Pancreas (tissue), 10 donors: ENCODE measurements around the gene CRISPLD2. TPM values are rescaled to one million over a fixed set of nuclear protein-coding genes. Genes with fewer than 3 reads are reported as not detected.

ENCODE experiments used
- ATAC-seq, 4 donors: fragments of 200-7000 bp; cut with Tn5 transposase; one replicate each; pipeline versions ENCODE4 v1.8.0 to v1.9.1; 2020; ENCODE audit warnings: mild to moderate bottlenecking in 4 of 4, moderate library complexity in 4 of 4
- DNase-seq, 6 donors: peaks; one replicate each; pipeline ENCODE4 v3.0.0-alpha.2; 2020
- FAIRE-seq: peaks from 2 replicates; lab custom pipeline; 2012; peaks lifted over from hg19 to GRCh38; lab: Jason Lieb, UNC
- H3K27ac ChIP-seq, 4 donors: fragments of 200-600 bp; sonication (generic); 1 replicate in 3 of 4; 2 replicates in 1 of 4; pipeline versions ENCODE4 v1.5.0 to v1.8.0; 2020
- H3K27me3 ChIP-seq, 4 donors: fragments of 200-600 bp; one replicate each; pipeline ENCODE4 v1.8.0; 2021
- H3K36me3 ChIP-seq, 3 donors: fragments of 200-600 bp; sonication (generic) in 1 of 3; one replicate each; pipeline versions ENCODE4 v1.5.0 to v1.8.0; 2020 to 2021
- H3K4me1 ChIP-seq, 3 donors: fragments of 200-600 bp; one replicate each; pipeline ENCODE4 v1.8.0; 2021
- H3K4me3 ChIP-seq, 4 donors: fragments of 200-600 bp; sonication (generic) in 2 of 4; one replicate each; pipeline versions ENCODE4 v1.5.0 to v1.8.0; 2020 to 2021
- H3K9me3 ChIP-seq, 4 donors: fragments of 200-600 bp; one replicate each; pipeline ENCODE4 v1.8.0; 2021
- CTCF ChIP-seq, 4 donors: fragments of 200-600 bp; sonication (generic) in 3 of 4; IDR thresholded peaks; one replicate each; pipeline versions ENCODE4 v1.5.0 to v1.8.0; 2021; ENCODE audit warnings: antibody characterized with exemption in 4 of 4
- WGBS, 2 donors: extraction: QIAGEN DNeasy Blood & Tissue Kit; methylation state at CpG; one replicate each; pipeline ENCODE4 v1.1.7; 2013; 5-methylcytosine and 5-hydroxymethylcytosine counted together
- intact Hi-C, 3 donors: fragments of 100-400 bp; cut with DNase I; formaldehyde crosslinking; loops; one replicate each; pipeline versions ENCODE4 v1.11.1 to v1.14.2; 2022
- polyA plus RNA-seq, 2 donors: library from polyadenylated mRNA; stranded (reverse); fragments of 200-250 nt; gene quantifications; one replicate each; pipeline ENCODE4 v1.2.3, GENCODE V29; 2013
- total RNA-seq, 6 donors: library from RNA; stranded (reverse); fragmentation: NEBNext Ultra II Directional in 4 of 6; extraction: Animal tissue kit (Norgen Biotek cat#: 25700) in 4 of 6; gene quantifications; one replicate each; pipeline versions ENCODE4 v1.2.1 to v1.2.4, GENCODE V29; 2021 to 2023
- donor health status: healthy with polysubstance abuse.
- donor health status: DM: no; HTN: no; CAD: no; lungs with moderate emphysema.
- donor health status: DM: no; HTN: no; CAD: no.
- donor health status: control.
- donor health status: control.
- donor health status: Bipolar disorder and iron deficiency.
- donor health status: DM: yes; HTN: yes; CAD: no.
- donor health status: DM: no; HTN: no; CAD: no.
- donor health status: DM: no; HTN: no; CAD: no.
- donor health status: DM: yes; HTN: yes; CAD: no.

CRISPLD2 gene
- total and polyA plus RNA-seq, 8 donors, result 4.1 to 40.2 (median 14.1) TPM

GRCh38 chr16:84890427-84890826 is 70.6 kb downstream of the CRISPLD2 start:
- Histone ChIP-seq H3K27me3 (no peaks in the 10 kb centered on the region), H3K4me3 (no peak overlapping the region), H3K9me3 (no peaks in the 10 kb centered on the region), H3K27ac (no peak overlapping the region), H3K36me3 (no peaks in the 10 kb centered on the region), H3K4me1 (no peaks in the 10 kb centered on the region)
- 84 to 85% methylated on average over 9 of the region's 9 CpGs for WGBS, 2 donors
- no peak for TF ChIP-seq CTCF (IDR thresholded peaks at IDR 0.05)
- FAIRE-seq (no peak), ATAC-seq (no peak), DNase-seq (no peak)
- intact Hi-C loops, result no loop called here

GRCh38 chr16:84891149-84891795 is 71.5 kb downstream of the CRISPLD2 start:
- Histone ChIP-seq H3K27ac (no peak overlapping the region), H3K9me3 (no peaks in the 10 kb centered on the region), H3K36me3 (no peaks in the 10 kb centered on the region), H3K27me3 (no peaks in the 10 kb centered on the region), H3K4me1 (no peaks in the 10 kb centered on the region), H3K4me3 (no peak overlapping the region)
- intact Hi-C loops, result no loop called here
- FAIRE-seq (no peak), ATAC-seq (no peak), DNase-seq (no peak)
- WGBS, 2 donors, result 74 to 83% methylated on average over 17 of the region's 17 CpGs
- no peak for TF ChIP-seq CTCF (IDR thresholded peaks at IDR 0.05)

GRCh38 chr16:84892097-84892496 is 72.3 kb downstream of the CRISPLD2 start:
- WGBS, 2 donors, result 77 to 84% methylated on average over 10 of the region's 10 CpGs
- no peak for ATAC-seq
- DNase-seq, result no peak
- Histone ChIP-seq H3K4me1 (no peaks in the 10 kb centered on the region), H3K9me3 (no peaks in the 10 kb centered on the region), H3K4me3 (no peak overlapping the region), H3K27me3 (no peaks in the 10 kb centered on the region), H3K27ac (no peak overlapping the region), H3K36me3 (no peaks in the 10 kb centered on the region)
- no peak for FAIRE-seq
- intact Hi-C loops, result no loop called here
- no peak for TF ChIP-seq CTCF (IDR thresholded peaks at IDR 0.05)

GRCh38 chr16:84893467-84893848 is 73.7 kb downstream of the CRISPLD2 start:
- TF ChIP-seq CTCF (IDR thresholded peaks at IDR 0.05), result no peak
- intact Hi-C loops, result no loop called here
- Histone ChIP-seq H3K27ac (no peak overlapping the region), H3K4me3 (no peak overlapping the region), H3K9me3 (no peaks in the 10 kb centered on the region), H3K4me1 (no peaks in the 10 kb centered on the region), H3K27me3 (no peaks in the 10 kb centered on the region), H3K36me3 (no peaks in the 10 kb centered on the region)
- DNase-seq (no peak), ATAC-seq (no peak), FAIRE-seq (no peak)
- 88 to 89% methylated on average over 3 of the region's 3 CpGs for WGBS, 2 donors

GRCh38 chr16:84893849-84894599 is 74.2 kb downstream of the CRISPLD2 start:
- FAIRE-seq (no peak), DNase-seq (no peak), ATAC-seq (peak in 1 of 4 donors; percentile 31)
- H3K4me1 ChIP-seq, result no peaks in the 10 kb centered on the region
- H3K9me3 ChIP-seq, result no peaks in the 10 kb centered on the region
- TF ChIP-seq CTCF (IDR thresholded peaks at IDR 0.05), result no peak
- H3K36me3 ChIP-seq, result no peaks in the 10 kb centered on the region
- H3K27me3 ChIP-seq, result no peaks in the 10 kb centered on the region
- no peak overlapping the region for H3K4me3 ChIP-seq
- 80 to 83% methylated on average over 12 of the region's 12 CpGs for WGBS, 2 donors
- intact Hi-C loops, result no loop called here
- H3K27ac ChIP-seq, result no peak overlapping the region
